H1 (cell line): ENCODE results near the gene HKDC1. TPM values are rescaled to one million over a fixed set of nuclear protein-coding genes. Genes with fewer than 3 reads are reported as not detected.
A peak's percentile ranks its signal among the peaks of the same experiment; 100 is the strongest.

Experiments used
- CTCF ChIA-PET: fragments of 300-600 bp; sonication (Branson Sonifier 250); formaldehyde crosslinking; loops from one replicate; lab custom pipeline; 2021; ENCODE audit not compliant: partially characterized antibody; lab: Charles Lee
- POLR2A ChIA-PET: fragments of 300-600 bp; sonication (Branson Sonifier 250); formaldehyde crosslinking; loops from one replicate; lab custom pipeline; 2021; ENCODE audit warnings: inconsistent platforms; ENCODE audit not compliant: partially characterized antibody; lab: Charles Lee
- DNase-seq, 2 experiments: peaks; one replicate each; pipeline versions ENCODE4 v3.0.0 to v3.0.0-alpha.2; 2010 to 2022; ENCODE audit warnings: low spot score in 2 of 2, low read depth in 1 of 2, mixed read lengths in 1 of 2
- FAIRE-seq: peaks from 2 replicates; lab custom pipeline; 2011; peaks lifted over from hg19 to GRCh38; lab: Jason Lieb, UNC
- H2AFZ ChIP-seq: 2 replicates; pipeline ENCODE4 v1.8.1; 2012; ENCODE audit warnings: low read length, inconsistent platforms
- H2AK5ac ChIP-seq: 2 replicates; pipeline ENCODE4 v1.6.1; 2013; ENCODE audit warnings: low read depth, low read length
- H2BK120ac ChIP-seq: replicated peaks from 2 replicates; pipeline ENCODE3; 2013; ENCODE audit warnings: low read depth, low read length, inconsistent platforms
- H2BK12ac ChIP-seq: 2 replicates; pipeline ENCODE4 v1.6.1; 2013; ENCODE audit warnings: low read depth, low read length
- H2BK15ac ChIP-seq: 2 replicates; pipeline ENCODE4 v1.6.1; 2013; ENCODE audit warnings: low read length
- H2BK20ac ChIP-seq: 2 replicates; pipeline ENCODE4 v1.6.1; 2013; ENCODE audit warnings: low read length
- H2BK5ac ChIP-seq: 2 replicates; pipeline ENCODE4 v1.6.1; 2013; ENCODE audit warnings: low read depth, low read length
- H3K14ac ChIP-seq: 2 replicates; pipeline ENCODE4 v1.6.1; 2013; ENCODE audit warnings: inconsistent platforms; ENCODE audit not compliant: insufficient read length
- H3K18ac ChIP-seq: 2 replicates; pipeline ENCODE4 v1.6.1; 2013; ENCODE audit warnings: low read length; ENCODE audit errors: extremely low read depth
- H3K23ac ChIP-seq: 2 replicates; pipeline ENCODE4 v1.6.1; 2013; ENCODE audit warnings: inconsistent platforms; ENCODE audit not compliant: insufficient read length
- H3K23me2 ChIP-seq: 2 replicates; pipeline ENCODE4 v1.6.1; 2013; ENCODE audit warnings: low read depth, low read length
- H3K27ac ChIP-seq: 2 replicates; pipeline ENCODE4 v1.6.1; 2011; ENCODE audit warnings: low read depth, low read length, inconsistent platforms
- H3K27me3 ChIP-seq, 4 experiments: replicated peaks in 1 of 4; 1 replicate in 1 of 4; 2 replicates in 3 of 4; pipeline versions ENCODE4 v1.6.1 to v1.8.1; 2011 to 2013; ENCODE audit warnings: low read length in 3 of 4, mild to moderate bottlenecking in 3 of 4, inconsistent platforms in 2 of 4, mixed read lengths in 2 of 4, moderate library complexity in 1 of 4; ENCODE audit not compliant: control insufficient read depth in 3 of 4, insufficient read depth in 3 of 4; ENCODE audit errors: extremely low read depth in 1 of 4
- H3K36me3 ChIP-seq, 4 experiments: 2 replicates each; pipeline versions ENCODE4 v1.6.1 to v1.8.1; 2011 to 2013; ENCODE audit warnings: mild to moderate bottlenecking in 4 of 4, low read length in 3 of 4, moderate library complexity in 2 of 4, control low read depth in 1 of 4, inconsistent platforms in 1 of 4; ENCODE audit not compliant: insufficient read depth in 4 of 4, control insufficient read depth in 2 of 4
- H3K4ac ChIP-seq: replicated peaks from 2 replicates; pipeline ENCODE3; 2013; ENCODE audit warnings: low read length, low read depth, mixed read lengths, inconsistent platforms; ENCODE audit not compliant: insufficient read length
- H3K4me1 ChIP-seq, 4 experiments: replicated peaks in 1 of 4; 1 replicate in 1 of 4; 2 replicates in 3 of 4; pipeline versions ENCODE4 v1.6.1 to v1.8.1; 2011 to 2013; ENCODE audit warnings: low read length in 3 of 4, inconsistent platforms in 2 of 4, mixed read lengths in 1 of 4; ENCODE audit not compliant: insufficient read depth in 4 of 4, control insufficient read depth in 3 of 4
- H3K4me2 ChIP-seq, 2 experiments: 2 replicates each; pipeline versions ENCODE4 v1.6.1 to v1.8.1; 2011 to 2013; ENCODE audit warnings: low read depth in 2 of 2, low read length in 2 of 2, control low read depth in 1 of 2, inconsistent platforms in 1 of 2, mild to moderate bottlenecking in 1 of 2; ENCODE audit not compliant: insufficient read depth in 1 of 2
- H3K4me3 ChIP-seq, 4 experiments: fragments of 200-600, 300-600 bp in 1 of 4; sonication (generic), shearing (Covaris generic), sonication (Bioruptor Twin) in 1 of 4; 2 replicates each; pipeline versions ENCODE4 v1.5.1 to v1.8.1; 2011 to 2016; ENCODE audit warnings: low read length in 4 of 4, low read depth in 3 of 4, control low read depth in 2 of 4, inconsistent platforms in 2 of 4, mild to moderate bottlenecking in 2 of 4, mixed read lengths in 1 of 4, moderate library complexity in 1 of 4; ENCODE audit not compliant: insufficient read depth in 2 of 4; ENCODE audit errors: extremely low read depth in 1 of 4
- H3K56ac ChIP-seq: replicated peaks from 2 replicates; pipeline ENCODE3; 2013; ENCODE audit warnings: low read depth, mild to moderate bottlenecking, mixed read lengths, low read length, inconsistent platforms; ENCODE audit not compliant: insufficient read length
- H3K79me1 ChIP-seq: 2 replicates; pipeline ENCODE4 v1.6.1; 2013; ENCODE audit warnings: low read depth, low read length, control low read depth
- H3K79me2 ChIP-seq, 2 experiments: 2 replicates each; pipeline versions ENCODE4 v1.6.1 to v1.8.1; 2012 to 2013; ENCODE audit warnings: low read length in 2 of 2, mild to moderate bottlenecking in 2 of 2, inconsistent platforms in 1 of 2; ENCODE audit not compliant: insufficient read depth in 2 of 2, control insufficient read depth in 1 of 2
- H3K9ac ChIP-seq, 4 experiments: replicated peaks in 1 of 4; 1 replicate in 1 of 4; 2 replicates in 3 of 4; pipeline versions ENCODE4 v1.6.1 to v1.8.1; 2011 to 2013; ENCODE audit warnings: low read depth in 3 of 4, low read length in 3 of 4, control low read depth in 2 of 4, mild to moderate bottlenecking in 2 of 4, moderate library complexity in 2 of 4, inconsistent platforms in 1 of 4; ENCODE audit errors: extremely low read depth in 1 of 4
- H3K9me3 ChIP-seq, 2 experiments: 2 replicates each; pipeline versions ENCODE4 v1.6.1 to v1.8.1; 2012 to 2013; ENCODE audit warnings: mild to moderate bottlenecking in 2 of 2, moderate library complexity in 2 of 2, control low read depth in 1 of 2, inconsistent platforms in 1 of 2, low read depth in 1 of 2, low read length in 1 of 2, mixed read lengths in 1 of 2; ENCODE audit not compliant: insufficient read depth in 2 of 2
- H4K20me1 ChIP-seq, 2 experiments: replicated peaks in 1 of 2; 2 replicates each; pipeline versions ENCODE3 to v1.8.1; 2011 to 2013; ENCODE audit warnings: inconsistent platforms in 2 of 2, low read length in 2 of 2, mild to moderate bottlenecking in 1 of 2; ENCODE audit not compliant: insufficient read depth in 2 of 2, control insufficient read depth in 1 of 2
- H4K5ac ChIP-seq: 2 replicates; pipeline ENCODE4 v1.6.1; 2013; ENCODE audit warnings: low read length, low read depth, mixed read lengths, inconsistent platforms; ENCODE audit not compliant: insufficient read length
- H4K8ac ChIP-seq: 2 replicates; pipeline ENCODE4 v1.8.0; 2013; ENCODE audit warnings: mild to moderate bottlenecking, moderate library complexity, low read length, inconsistent platforms; ENCODE audit not compliant: insufficient read depth; ENCODE audit errors: extremely low read depth
- H4K91ac ChIP-seq: replicated peaks from 2 replicates; pipeline ENCODE3; 2013; ENCODE audit warnings: low read length, mixed read lengths, inconsistent platforms; ENCODE audit not compliant: insufficient read length
- ASH2L ChIP-seq: fragments of 200-600, 300-600 bp; sonication (generic); IDR thresholded peaks from one replicate; pipeline ENCODE4 v1.7.1; 2017; ENCODE audit warnings: low read length
- ATF3 ChIP-seq: IDR thresholded peaks from 2 replicates; pipeline ENCODE4 v1.6.1; 2011; ENCODE audit warnings: low read depth, mild to moderate bottlenecking, low read length; ENCODE audit not compliant: insufficient read depth
- BCL11A ChIP-seq, 2 experiments: IDR thresholded peaks; one replicate each; pipeline ENCODE4 v1.6.1; 2011; ENCODE audit warnings: low read depth in 2 of 2, low read length in 2 of 2, mild to moderate bottlenecking in 2 of 2
- CHD1 ChIP-seq: IDR thresholded peaks from 2 replicates; pipeline ENCODE4 v1.6.1; 2012; ENCODE audit warnings: low read depth, low read length, improper control_type of control experiment
- GABPA ChIP-seq: IDR thresholded peaks from 2 replicates; pipeline ENCODE4 v1.6.1; 2011; ENCODE audit warnings: mild to moderate bottlenecking, low read length, moderate library complexity, borderline replicate concordance; ENCODE audit not compliant: insufficient read depth
- JUND ChIP-seq: IDR thresholded peaks from 2 replicates; pipeline ENCODE4 v1.6.1; 2011; ENCODE audit warnings: mild to moderate bottlenecking, improper control_type of control experiment, low read length
- KDM5A ChIP-seq: fragments of 200-600 bp; IDR thresholded peaks from 2 replicates; pipeline ENCODE4 v1.7.1; 2012; ENCODE audit warnings: mild to moderate bottlenecking, low read length, inconsistent platforms, mixed read lengths
- MAFK ChIP-seq: IDR thresholded peaks from 2 replicates; pipeline ENCODE4 v1.6.1; 2012; ENCODE audit warnings: low read depth, mild to moderate bottlenecking, improper control_type of control experiment, low read length
- POLR2A ChIP-seq, 2 experiments: IDR thresholded peaks; 1 replicate in 1 of 2; 2 replicates in 1 of 2; pipeline ENCODE4 v1.6.1; 2011; ENCODE audit warnings: low read depth in 2 of 2, low read length in 2 of 2, mild to moderate bottlenecking in 2 of 2; ENCODE audit errors: control extremely low read depth in 1 of 2
- SIN3A ChIP-seq, 2 experiments: IDR thresholded peaks in 1 of 2; conservative IDR thresholded peaks in 1 of 2; 2 replicates each; pipeline ENCODE4 v1.6.1; 2011 to 2012; ENCODE audit warnings: low read length in 2 of 2, improper control_type of control experiment in 1 of 2, low read depth in 1 of 2, mild to moderate bottlenecking in 1 of 2
- WGBS, 2 experiments: shearing (Covaris generic) in 1 of 2; methylation state at CpG; one replicate each; pipeline versions ENCODE4 v1.1.6 to v1.1.7; 2013 to 2015; ENCODE audit warnings: low lambda C conversion rate in 2 of 2, mixed read lengths in 2 of 2, inconsistent platforms in 1 of 2, low coverage in 1 of 2, missing lambda C conversion rate in 1 of 2; ENCODE audit not compliant: insufficient replicate concordance in 2 of 2, insufficient coverage in 1 of 2, insufficient read length in 1 of 2; ENCODE audit errors: extremely low coverage in 1 of 2, missing lambda C conversion rate in 1 of 2; 5-methylcytosine and 5-hydroxymethylcytosine counted together
- polyA plus RNA-seq, 7 experiments: library from polyadenylated mRNA; depleted of rRNA in 3 of 7; stranded (reverse) in 5 of 7; unstranded in 2 of 7; fragments of >200 nt in 5 of 7; fragments of 200-250 nt in 2 of 7; gene quantifications; 1 replicate in 5 of 7; 2 replicates in 1 of 7; 4 replicates in 1 of 7; pipeline versions ENCODE4 v1.2.1 to v1.2.3, GENCODE V29; 2011 to 2013; ENCODE audit warnings: missing spikeins in 2 of 7, mixed read lengths in 2 of 7
- total RNA-seq: library from RNA; stranded (reverse); fragmentation: NEBNext Ultra II Directional; extraction: Animal tissue kit (Norgen Biotek cat#: 25700); gene quantifications from 2 replicates; pipeline ENCODE4 v1.2.1, GENCODE V29; 2021

HKDC1 gene
- total and polyA plus RNA-seq, 2 of the 8 experiments (the other 6 are each of a cell fraction or from before 2014, with no cell fraction given) = 0.12 to 0.78 TPM

- Histone ChIP-seq H2AK5ac (no peak overlapping the region), H2BK120ac (no peak overlapping the region), H3K56ac (no peak overlapping the region), H4K91ac (no peak overlapping the region), H4K8ac (peak overlapping the region; percentile 58; the same call in 1 of the 2 replicates), H3K23ac (no peak overlapping the region), H3K4ac (no peak overlapping the region), H3K27me3 (no peaks in the 10 kb centered on the region), H3K27ac (no peak overlapping the region), H3K23me2 (no peaks in the 10 kb centered on the region), H3K4me2 (no peak overlapping the region), H4K20me1 (no peaks in the 10 kb centered on the region), H4K5ac (no peak overlapping the region), H3K79me2 (no peaks in the 10 kb centered on the region), H2BK12ac (no peak overlapping the region), H2BK20ac (no peak overlapping the region), H3K9ac (no peak overlapping the region), H3K79me1 (no peaks in the 10 kb centered on the region), H3K4me3 (no peak overlapping the region), H3K9me3 (no peaks in the 10 kb centered on the region), H3K4me1 (no peaks in the 10 kb centered on the region; a peak in 1 of 7 replicates), H2BK5ac (no peak overlapping the region), H2AFZ (0 out of 2 replicates have a peak overlapping the region, but pooled peaks have one; percentile 55), H3K36me3 (no peaks in the 10 kb centered on the region), H3K14ac (no peak overlapping the region), H3K18ac (no peak overlapping the region), H2BK15ac (no peak overlapping the region)
- WGBS, 2 experiments = 82% methylated on average over 13 of the region's 14 CpGs; no CpG with 5 or more reads in 1 of the 2 experiments
- ChIA-PET POLR2A (no interaction called here), CTCF (no interaction called here)
- DNase-seq (no peak), FAIRE-seq (no peak)
- TF ChIP-seq POLR2A (IDR thresholded peaks at IDR 0.05; ENCODE audit: control extremely low read depth in 1 of 2, low read depth in 2 of 2, low read length in 2 of 2) (no peak), SIN3A (conservative IDR thresholded peaks at IDR 0.05 in 1 of 2, IDR thresholded peaks at IDR 0.05 in 1 of 2; ENCODE audit: low read depth in 1 of 2, low read length in 2 of 2) (no peak), ASH2L (no peak), JUND (no peak), CHD1 (no peak), ATF3 (no peak), KDM5A (no peak), MAFK (no peak), GABPA (no peak), BCL11A (IDR thresholded peaks at IDR 0.05; ENCODE audit: low read depth in 2 of 2, low read length in 2 of 2) (no peak)
Measured at GRCh38 chr10:69250041-69250440, 29.9 kb downstream of the HKDC1 start.
